Colon (tissue), 2 donors: ENCODE data around the gene CBLC.
"Not testable (repeated sequence)": the region's sequence is repeated elsewhere in the genome, so short reads cannot be mapped to it uniquely, and the experiment has no call there.

ENCODE experiments used
- FAIRE-seq: peaks from 2 replicates; lab custom pipeline; 2012; peaks lifted over from hg19 to GRCh38; lab: Jason Lieb, UNC
- donor health status: control.
- donor health status: control.

CBLC gene

GRCh38 chr19:44819246-44819832 is 41.6 kb downstream of the CBLC start:
- no peak for FAIRE-seq

- no peak for FAIRE-seq
Measured at GRCh38 chr19:44820648-44821609, 43.2 kb downstream of the CBLC start.

GRCh38 chr19:44822177-44822576 is 44.5 kb downstream of the CBLC start:
- FAIRE-seq = no peak

- FAIRE-seq = no peak
Measured at GRCh38 chr19:44822670-44823372, 45.1 kb downstream of the CBLC start.

- FAIRE-seq = no peak
Measured at GRCh38 chr19:44823373-44823698, 45.6 kb downstream of the CBLC start.

- no peak for FAIRE-seq
Measured at GRCh38 chr19:44824761-44825160, 47.1 kb downstream of the CBLC start.

GRCh38 chr19:44832875-44833274 is 55.2 kb downstream of the CBLC start:
- FAIRE-seq = not testable (repeated sequence)

GRCh38 chr19:44834399-44834798 is 56.7 kb downstream of the CBLC start:
- not testable (repeated sequence) for FAIRE-seq

GRCh38 chr19:44839276-44839675 is 61.6 kb downstream of the CBLC start:
- no peak for FAIRE-seq

GRCh38 chr19:44840811-44841210 is 63.1 kb downstream of the CBLC start:
- no peak for FAIRE-seq

GRCh38 chr19:44841231-44841630 is 63.5 kb downstream of the CBLC start:
- no peak for FAIRE-seq

GRCh38 chr19:44845286-44845611 is 67.6 kb downstream of the CBLC start:
- FAIRE-seq = no peak

GRCh38 chr19:44845612-44846454 is 68.1 kb downstream of the CBLC start, which contains the start of gene NECTIN2:
Gene NECTIN2, plus strand, starts transcription at chr19:44846297. Its CDS starts 229 bp downstream, at chr19:44846526.
- no peak for FAIRE-seq

- no peak for FAIRE-seq
Measured at GRCh38 chr19:44846455-44847143, 68.9 kb downstream of the CBLC start.

GRCh38 chr19:44847144-44848035 is 69.7 kb downstream of the CBLC start:
- FAIRE-seq = no peak

- no peak for FAIRE-seq
Measured at GRCh38 chr19:44848036-44848811, 70.5 kb downstream of the CBLC start.

- FAIRE-seq = no peak
Measured at GRCh38 chr19:44848812-44849447, 71.2 kb downstream of the CBLC start.
